Nephron (organoid): Measurements from ENCODE around the gene TMEM231.
"Not testable (repeated sequence)": the region's sequence is repeated elsewhere in the genome, so short reads cannot be mapped to it uniquely, and the experiment has no call there.

Experiments used
- H3K27ac Mint-ChIP-seq, 3 experiments: 2 replicates each; pipeline ENCODE4 v1.8.0; 2020; ENCODE audit warnings: mixed read lengths in 3 of 3, mild to moderate bottlenecking in 2 of 3, moderate library complexity in 1 of 3
- H3K27me3 Mint-ChIP-seq: 2 replicates; pipeline ENCODE4 v1.8.0; 2021; ENCODE audit warnings: low read depth, mild to moderate bottlenecking, moderate library complexity, mixed read lengths
- H3K36me3 Mint-ChIP-seq: 2 replicates; pipeline ENCODE4 v1.8.0; 2020; ENCODE audit warnings: low read depth, mixed read lengths
- H3K4me1 Mint-ChIP-seq: 2 replicates; pipeline ENCODE4 v1.8.0; 2020; ENCODE audit warnings: mixed read lengths
- H3K4me3 Mint-ChIP-seq, 3 experiments: 2 replicates each; pipeline ENCODE4 v1.8.0; 2020; ENCODE audit warnings: mild to moderate bottlenecking in 3 of 3, mixed read lengths in 3 of 3, moderate library complexity in 2 of 3
- H3K9me3 Mint-ChIP-seq: 2 replicates; pipeline ENCODE4 v1.8.0; 2020; ENCODE audit warnings: mixed read lengths
- CTCF ChIP-seq, 3 experiments: fragments of 200-600 bp; sonication (generic); IDR thresholded peaks; one replicate each; pipeline ENCODE4 v1.5.0; 2021; ENCODE audit warnings: antibody characterized with exemption in 3 of 3; ENCODE audit not compliant: unreplicated experiment in 3 of 3

The TMEM231 gene

GRCh38 chr16:75555707-75556430, at the start of gene TMEM231:
Gene TMEM231 (minus strand): TSS chr16:75556252. CDS start chr16:75556209, 43 bp downstream.
- Mint-ChIP-seq H3K9me3 (no peaks in the 10 kb centered on the region), H3K27me3 (no peaks in the 10 kb centered on the region), H3K4me3 (peak within 1 kb of the TSS; percentile 98 to 99 (median 98)), H3K4me1 (peaks cover 22% of the 10 kb centered on the region), H3K27ac (peak within 1 kb of the TSS; percentile 83 to 98 (median 88)), H3K36me3 (no peaks in the 10 kb centered on the region)
- TF ChIP-seq CTCF (IDR thresholded peaks at IDR 0.05; ENCODE audit: unreplicated experiment in 3 of 3): no peak

- no peaks in the 10 kb centered on the region for H3K4me1 Mint-ChIP-seq
- H3K9me3 Mint-ChIP-seq: no peaks in the 10 kb centered on the region
- no peak overlapping the region for H3K4me3 Mint-ChIP-seq
- TF ChIP-seq CTCF (IDR thresholded peaks at IDR 0.05; ENCODE audit: unreplicated experiment in 3 of 3): no peak
- no peaks in the 10 kb centered on the region for H3K27me3 Mint-ChIP-seq
- H3K36me3 Mint-ChIP-seq: peaks cover 77% of the 10 kb centered on the region
- no peak overlapping the region for H3K27ac Mint-ChIP-seq
Measured at GRCh38 chr16:75603241-75603640, 47.2 kb upstream of the TMEM231 start.

- Mint-ChIP-seq H3K27ac (peak overlapping the region in 1 of 3 experiments; percentile 40), H3K4me1 (peaks cover 1% of the 10 kb centered on the region), H3K4me3 (no peak overlapping the region), H3K27me3 (no peaks in the 10 kb centered on the region), H3K9me3 (peaks cover 9% of the 10 kb centered on the region), H3K36me3 (peaks cover 74% of the 10 kb centered on the region)
- TF ChIP-seq CTCF (IDR thresholded peaks at IDR 0.05; ENCODE audit: unreplicated experiment in 3 of 3): no peak
Measured at GRCh38 chr16:75599452-75600277, 43.6 kb upstream of the TMEM231 start.

- Mint-ChIP-seq H3K27ac (peak overlapping the region; percentile 13 to 35 (median 34)), H3K9me3 (peaks cover 9% of the 10 kb centered on the region), H3K4me1 (peaks cover 31% of the 10 kb centered on the region), H3K27me3 (no peaks in the 10 kb centered on the region), H3K36me3 (peaks cover 37% of the 10 kb centered on the region), H3K4me3 (no peak overlapping the region)
- TF ChIP-seq CTCF (IDR thresholded peaks at IDR 0.05; ENCODE audit: unreplicated experiment in 3 of 3): no peak
Measured at GRCh38 chr16:75593825-75594820, 38.1 kb upstream of the TMEM231 start.

GRCh38 chr16:75593308-75593707, 37.3 kb upstream of the TMEM231 start:
- no peak for TF ChIP-seq CTCF (IDR thresholded peaks at IDR 0.05; ENCODE audit: unreplicated experiment in 3 of 3)
- H3K27ac Mint-ChIP-seq: peak overlapping the region in 2 of 3 experiments; percentile 35 to 61
- no peaks in the 10 kb centered on the region for H3K27me3 Mint-ChIP-seq
- no peak overlapping the region for H3K4me3 Mint-ChIP-seq
- H3K9me3 Mint-ChIP-seq: peaks cover 9% of the 10 kb centered on the region
- H3K36me3 Mint-ChIP-seq: peaks cover 42% of the 10 kb centered on the region
- peaks cover 37% of the 10 kb centered on the region for H3K4me1 Mint-ChIP-seq

GRCh38 chr16:75591927-75592326, 35.9 kb upstream of the TMEM231 start:
- peaks cover 29% of the 10 kb centered on the region for H3K36me3 Mint-ChIP-seq
- H3K4me3 Mint-ChIP-seq, H3K9me3 Mint-ChIP-seq, H3K27me3 Mint-ChIP-seq: not testable (repeated sequence)
- H3K4me1 Mint-ChIP-seq: peaks cover 37% of the 10 kb centered on the region
- peak overlapping the region in 2 of 3 experiments; percentile 33 to 55 for H3K27ac Mint-ChIP-seq
